ENCODE measurements around the gene SLC25A13.

Gene SLC25A13

DNA sequence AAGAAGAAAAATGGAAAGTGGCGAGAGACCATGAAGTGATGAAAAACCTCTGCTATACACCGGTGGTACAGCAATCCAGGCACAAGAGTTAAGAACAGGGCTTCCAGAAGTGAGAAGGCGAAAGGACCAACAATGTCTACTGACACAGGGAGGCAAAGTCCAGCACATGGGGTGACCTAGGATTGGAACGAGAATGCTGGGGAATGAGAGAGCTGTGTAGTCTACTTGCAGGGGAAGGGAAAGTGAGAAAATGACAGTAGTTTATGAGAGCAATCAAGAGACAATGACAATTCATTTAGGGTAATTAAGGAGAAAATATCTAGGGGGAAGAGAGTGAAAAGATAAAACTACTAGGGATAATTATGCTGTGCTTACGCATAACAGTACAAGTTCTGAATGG is 169.2 kb downstream of the SLC25A13 start:
- Histone ChIP-seq H3K9ac (no peak overlapping the region), H3K36me3 (peaks cover 5 to 96% (median 30%) of the 10 kb centered on the region in 11 experiments; a peak in 17 of 22 replicates), H3K27ac (no peak overlapping the region), H4K20me1 (no peaks in the 10 kb centered on the region), H3K27me3 (no peaks in the 10 kb centered on the region), H3K4me1 (no peaks in the 10 kb centered on the region), H3K9me3 (replicated peaks in 1 of 11) (no peaks in the 10 kb centered on the region), H3K4me3 (no peak overlapping the region), H3K4me2 (no peak overlapping the region)
- TF ChIP-seq Cebpa-rat (IDR thresholded peaks at IDR 0.05), result no peak

DNA sequence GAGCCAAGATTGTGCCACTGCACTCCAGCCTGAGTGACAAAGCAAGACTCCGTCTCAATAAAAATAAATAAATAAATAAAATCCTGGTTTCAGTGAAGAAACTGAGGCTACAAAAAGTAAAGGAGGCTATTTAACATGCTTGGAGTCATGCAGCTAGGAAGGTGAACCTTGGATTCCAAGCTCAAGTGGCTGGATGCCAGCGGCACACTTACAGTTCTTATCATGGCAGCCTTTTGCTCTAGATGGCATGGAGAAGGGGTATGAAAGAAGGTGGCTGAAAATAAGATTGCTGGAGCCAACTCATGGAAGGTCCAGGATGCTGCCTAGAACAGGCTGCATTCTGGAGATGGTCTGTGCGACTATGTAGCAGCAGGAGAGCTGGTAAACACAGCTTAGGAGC is 170.0 kb downstream of the SLC25A13 start:
- Histone ChIP-seq H4K20me1 (no peaks in the 10 kb centered on the region), H3K36me3 (peaks cover 1 to 96% (median 22%) of the 10 kb centered on the region in 11 experiments; a peak in 18 of 22 replicates)
- TF ChIP-seq Cebpa-rat (IDR thresholded peaks at IDR 0.05), result no peak

DNA sequence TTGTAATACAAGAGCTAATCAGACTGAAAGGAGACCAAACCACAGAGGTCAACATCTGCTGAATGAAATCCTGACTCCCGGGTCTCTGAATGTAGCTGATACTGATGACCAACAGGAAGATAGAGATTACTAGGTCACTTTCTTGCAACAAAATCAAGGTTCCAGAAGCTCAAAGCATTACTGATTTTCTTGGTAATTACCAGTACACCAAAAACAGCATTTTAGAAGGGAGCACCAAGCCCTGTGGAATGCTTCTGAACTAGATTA is 177.7 kb downstream of the SLC25A13 start:
- no peak overlapping the region for H3K4me2 ChIP-seq
- H3K4me3 ChIP-seq, result no peak overlapping the region
- TF ChIP-seq Cebpa-rat (IDR thresholded peaks at IDR 0.05), result no peak
- H3K9me3 ChIP-seq (replicated peaks in 1 of 11), result no peaks in the 10 kb centered on the region
- H3K36me3 ChIP-seq, result peaks cover 15 to 97% (median 44%) of the 10 kb centered on the region in 11 experiments; a peak in 21 of 22 replicates
- no peaks in the 10 kb centered on the region for H3K27me3 ChIP-seq
- H4K20me1 ChIP-seq, result no peaks in the 10 kb centered on the region
- no peak overlapping the region for H3K9ac ChIP-seq
- H3K4me1 ChIP-seq, result no peaks in the 10 kb centered on the region
- H3K27ac ChIP-seq, result no peak overlapping the region

More for the DNA sequence above, 170.0 kb downstream of the SLC25A13 start:
- Histone ChIP-seq H3K4me1 (no peaks in the 10 kb centered on the region), H3K4me3 (no peak overlapping the region), H3K9ac (no peak overlapping the region), H3K27ac (no peak overlapping the region), H3K9me3 (replicated peaks in 1 of 11) (no peaks in the 10 kb centered on the region), H3K27me3 (no peaks in the 10 kb centered on the region), H3K4me2 (no peak overlapping the region)

DNA sequence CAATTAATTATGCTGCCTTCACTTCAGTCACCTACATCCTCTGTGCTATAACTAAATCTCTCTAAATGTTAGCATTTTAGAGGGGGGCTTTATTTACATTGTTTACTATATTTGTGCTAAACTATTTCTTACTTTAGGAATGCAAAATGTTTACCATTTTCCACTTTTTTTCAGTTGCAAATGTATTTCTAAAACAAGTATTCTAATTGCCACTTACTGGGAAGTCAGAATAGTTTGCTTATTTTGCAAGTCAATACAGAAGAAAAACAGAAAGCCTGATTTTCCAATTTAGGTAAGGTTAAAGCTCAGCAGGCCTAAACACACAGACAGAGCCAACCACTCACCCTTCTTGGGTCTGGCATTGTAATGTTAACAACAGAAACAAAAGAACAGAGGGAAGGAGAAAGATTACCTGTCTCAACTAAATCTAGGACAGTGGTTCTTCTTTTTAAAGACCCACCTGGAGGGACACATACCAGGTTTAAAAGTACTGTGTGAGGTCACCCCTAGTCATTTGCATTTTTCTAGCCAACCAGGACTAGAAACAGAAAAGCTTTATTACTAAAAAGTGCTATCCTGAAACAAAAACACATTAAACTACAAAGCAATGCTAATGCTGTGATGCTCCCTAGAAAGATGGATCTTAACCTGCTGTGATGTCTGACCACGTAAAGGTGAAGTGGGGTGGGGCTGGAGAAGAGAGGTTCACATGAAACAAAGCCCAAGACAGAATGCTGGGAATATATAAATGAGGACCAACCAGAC is 178.2 kb downstream of the SLC25A13 start:
- H3K4me1 ChIP-seq, result no peaks in the 10 kb centered on the region
- H3K9ac ChIP-seq, result no peak overlapping the region
- H3K9me3 ChIP-seq (replicated peaks in 1 of 11), result no peaks in the 10 kb centered on the region
- no peak for TF ChIP-seq Cebpa-rat (IDR thresholded peaks at IDR 0.05)
- H3K36me3 ChIP-seq, result peaks cover 15 to 97% (median 44%) of the 10 kb centered on the region in 11 experiments; a peak in 21 of 22 replicates
- no peaks in the 10 kb centered on the region for H4K20me1 ChIP-seq
- no peak overlapping the region for H3K4me3 ChIP-seq
- H3K27me3 ChIP-seq, result no peaks in the 10 kb centered on the region
- H3K27ac ChIP-seq, result no peak overlapping the region
- no peak overlapping the region for H3K4me2 ChIP-seq

DNA sequence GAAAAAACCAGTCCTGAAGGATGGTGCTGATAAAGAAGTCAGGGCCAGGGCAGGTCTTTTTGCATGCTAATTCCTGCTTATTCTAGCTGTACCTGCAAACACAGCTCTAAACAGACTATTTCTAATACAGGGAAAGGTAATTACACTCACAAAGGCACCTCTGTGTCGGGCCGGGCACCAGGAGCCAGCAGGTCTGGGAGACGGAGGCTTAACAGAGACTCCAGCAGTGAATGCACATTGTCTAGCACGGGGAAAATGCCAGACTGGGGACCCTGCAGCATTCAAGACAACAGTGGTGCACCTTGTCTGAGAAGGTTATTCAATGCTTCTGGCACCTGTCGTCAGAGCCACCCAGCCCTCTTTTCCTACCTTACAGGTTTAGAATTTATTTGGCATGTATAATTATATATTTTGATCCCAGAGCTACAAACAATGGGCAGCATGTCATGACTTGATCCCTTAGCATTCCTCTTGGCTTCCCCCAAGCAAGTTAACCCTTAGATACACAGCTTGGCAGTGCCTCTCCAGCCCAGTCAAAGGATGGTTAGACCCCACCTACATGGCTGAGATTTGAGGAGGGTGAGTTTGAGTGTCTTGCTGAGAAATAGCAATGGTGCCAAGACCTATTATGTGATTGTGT is 185.2 kb downstream of the SLC25A13 start:
- H3K36me3 ChIP-seq, result peaks cover 11 to 97% (median 29%) of the 10 kb centered on the region in 11 experiments; a peak in 20 of 22 replicates
- no peak overlapping the region for H3K27ac ChIP-seq
- no peak overlapping the region for H3K4me3 ChIP-seq
- no peaks in the 10 kb centered on the region for H3K4me1 ChIP-seq
- H3K27me3 ChIP-seq, result no peaks in the 10 kb centered on the region
- no peaks in the 10 kb centered on the region for H3K9me3 ChIP-seq (replicated peaks in 1 of 11)
- H4K20me1 ChIP-seq, result peaks cover 0 to 6% (median 0%) of the 10 kb centered on the region in 11 experiments; a peak in 1 of 22 replicates
- no peak overlapping the region for H3K9ac ChIP-seq
- no peak for TF ChIP-seq Cebpa-rat (IDR thresholded peaks at IDR 0.05)
- no peak overlapping the region for H3K4me2 ChIP-seq

DNA sequence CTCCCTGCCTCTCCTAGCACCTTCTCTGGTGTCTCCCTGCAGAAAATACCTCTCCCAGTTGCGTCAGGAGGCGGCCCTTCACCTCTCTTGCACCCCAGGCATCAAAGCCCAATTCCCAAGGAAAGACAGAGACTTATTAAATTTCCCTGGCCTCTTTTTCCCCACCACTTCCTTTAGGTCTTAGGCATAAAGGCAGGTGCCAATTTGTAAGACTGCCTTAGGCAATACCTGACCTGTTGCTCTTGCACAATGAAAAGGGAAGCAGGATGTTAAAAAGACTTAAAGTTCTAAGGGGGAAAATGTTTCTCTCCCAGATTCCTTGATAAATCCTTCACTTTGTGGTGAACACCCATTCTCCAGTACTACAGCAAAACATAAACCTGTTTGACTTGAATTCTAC is 186.7 kb downstream of the SLC25A13 start:
- Histone ChIP-seq H3K36me3 (peaks cover 4 to 97% (median 26%) of the 10 kb centered on the region in 11 experiments; a peak in 17 of 22 replicates), H3K9me3 (replicated peaks in 1 of 11) (no peaks in the 10 kb centered on the region), H3K4me2 (no peak overlapping the region), H3K27ac (no peak overlapping the region), H3K4me1 (no peaks in the 10 kb centered on the region), H3K4me3 (no peak overlapping the region), H4K20me1 (peaks cover 0 to 6% (median 0%) of the 10 kb centered on the region in 11 experiments; a peak in 1 of 22 replicates), H3K27me3 (no peaks in the 10 kb centered on the region), H3K9ac (no peak overlapping the region)
- no peak for TF ChIP-seq Cebpa-rat (IDR thresholded peaks at IDR 0.05)

DNA sequence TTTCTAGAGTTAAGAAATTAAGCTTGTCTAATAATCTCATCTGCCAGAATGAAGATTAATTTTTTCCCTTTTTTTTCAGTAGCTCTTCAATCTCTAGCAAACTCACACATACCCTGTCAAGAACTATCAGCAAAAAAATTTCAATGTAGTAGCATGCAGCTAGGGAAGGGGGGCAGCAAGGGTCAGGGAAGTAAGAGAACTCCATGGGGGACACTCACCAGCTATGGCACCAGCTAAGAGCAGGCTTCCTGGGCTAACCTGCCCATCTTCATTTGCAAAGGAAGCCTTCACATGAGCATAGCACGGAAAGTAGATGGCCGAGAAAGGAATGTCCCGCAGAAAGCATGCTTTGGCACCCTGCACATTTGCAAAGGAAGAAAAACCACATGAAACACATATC is 190.4 kb downstream of the SLC25A13 start:
- Histone ChIP-seq H3K4me1 (no peaks in the 10 kb centered on the region), H3K9ac (no peak overlapping the region), H3K27me3 (no peaks in the 10 kb centered on the region), H4K20me1 (peaks cover 0 to 5% (median 0%) of the 10 kb centered on the region in 11 experiments; a peak in 1 of 22 replicates), H3K36me3 (peaks cover 4 to 96% (median 33%) of the 10 kb centered on the region in 11 experiments; a peak in 16 of 22 replicates), H3K4me2 (no peak overlapping the region), H3K9me3 (replicated peaks in 1 of 11) (no peaks in the 10 kb centered on the region), H3K27ac (no peak overlapping the region), H3K4me3 (no peak overlapping the region)
- TF ChIP-seq Cebpa-rat (IDR thresholded peaks at IDR 0.05), result no peak

DNA sequence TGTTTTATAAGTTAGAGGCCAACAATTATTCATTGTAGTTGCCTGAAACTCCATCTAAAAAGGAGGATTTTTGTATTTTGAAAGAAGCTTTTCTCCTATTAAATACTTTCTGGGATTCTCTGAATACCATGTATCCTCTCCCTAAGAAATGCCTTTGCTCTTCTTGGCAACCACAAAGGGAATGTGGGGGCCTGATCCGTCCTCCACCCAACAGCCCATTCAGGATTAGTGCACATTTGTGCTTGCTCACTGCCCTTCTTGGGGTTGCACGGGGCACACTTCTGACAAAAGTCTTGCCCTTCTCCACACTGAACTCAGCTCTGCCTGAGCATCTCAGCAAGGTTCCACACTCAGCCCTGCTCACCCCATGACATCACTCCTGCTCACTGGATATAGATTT is 194.2 kb downstream of the SLC25A13 start:
- H3K27ac ChIP-seq, result no peak overlapping the region
- H4K20me1 ChIP-seq, result peaks cover 0 to 6% (median 0%) of the 10 kb centered on the region in 11 experiments; a peak in 1 of 22 replicates
- H3K9ac ChIP-seq, result no peak overlapping the region
- H3K9me3 ChIP-seq (replicated peaks in 1 of 11), result no peaks in the 10 kb centered on the region
- peaks cover 0 to 96% (median 26%) of the 10 kb centered on the region in 11 experiments; a peak in 16 of 22 replicates for H3K36me3 ChIP-seq
- no peak overlapping the region for H3K4me2 ChIP-seq
- H3K4me1 ChIP-seq, result no peaks in the 10 kb centered on the region
- no peaks in the 10 kb centered on the region for H3K27me3 ChIP-seq
- no peak overlapping the region for H3K4me3 ChIP-seq
- TF ChIP-seq Cebpa-rat (IDR thresholded peaks at IDR 0.05), result no peak

DNA sequence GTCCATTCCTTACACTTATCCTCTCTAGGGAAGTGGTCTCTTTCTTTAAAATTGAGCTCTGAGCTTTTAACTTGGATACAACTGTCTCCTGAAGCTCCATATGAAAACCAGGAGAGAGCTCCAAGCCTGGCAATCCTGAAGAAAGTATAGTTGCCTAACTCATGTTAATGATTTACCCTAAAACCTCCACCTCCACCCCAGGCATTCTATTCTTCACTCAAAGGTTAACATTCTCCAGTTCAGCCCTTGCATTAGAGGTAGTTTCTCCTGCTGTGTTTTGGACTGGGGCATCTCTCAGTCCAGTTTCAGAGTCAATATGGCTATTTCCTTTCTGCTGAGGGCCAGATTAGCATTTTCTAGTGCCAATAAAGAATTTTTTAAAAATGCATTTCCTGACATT is 195.5 kb downstream of the SLC25A13 start:
- Histone ChIP-seq H4K20me1 (peaks cover 0 to 6% (median 0%) of the 10 kb centered on the region in 11 experiments; a peak in 1 of 22 replicates), H3K9me3 (replicated peaks in 1 of 11) (no peaks in the 10 kb centered on the region), H3K9ac (no peak overlapping the region), H3K4me2 (no peak overlapping the region), H3K4me1 (no peaks in the 10 kb centered on the region), H3K27me3 (no peaks in the 10 kb centered on the region), H3K27ac (no peak overlapping the region), H3K36me3 (peaks cover 8 to 95% (median 27%) of the 10 kb centered on the region in 11 experiments), H3K4me3 (no peak overlapping the region)
- TF ChIP-seq Cebpa-rat (IDR thresholded peaks at IDR 0.05), result no peak
